Upper lobe of left lung (tissue), 4 donors: ENCODE data around the gene DMRTA1.

Source experiments
- POLR2A ChIP-seq, 4 donors: fragments of 450-650 bp; IDR thresholded peaks; one replicate each; pipeline ENCODE4 v1.5.1; 2016 to 2017; ENCODE audit warnings: antibody characterized with exemption in 4 of 4, mild to moderate bottlenecking in 2 of 4
- TF ChIP-seq, protein P1 (sequence below), 6 experiments: fragments of 450-650 bp in 4 of 6; fragments of 200-600 bp in 2 of 6; sonication (generic) in 2 of 6; IDR thresholded peaks; one replicate each; pipeline ENCODE4 v1.5.1; 2016 to 2019; ENCODE audit warnings: antibody characterized with exemption in 6 of 6

DNA sequence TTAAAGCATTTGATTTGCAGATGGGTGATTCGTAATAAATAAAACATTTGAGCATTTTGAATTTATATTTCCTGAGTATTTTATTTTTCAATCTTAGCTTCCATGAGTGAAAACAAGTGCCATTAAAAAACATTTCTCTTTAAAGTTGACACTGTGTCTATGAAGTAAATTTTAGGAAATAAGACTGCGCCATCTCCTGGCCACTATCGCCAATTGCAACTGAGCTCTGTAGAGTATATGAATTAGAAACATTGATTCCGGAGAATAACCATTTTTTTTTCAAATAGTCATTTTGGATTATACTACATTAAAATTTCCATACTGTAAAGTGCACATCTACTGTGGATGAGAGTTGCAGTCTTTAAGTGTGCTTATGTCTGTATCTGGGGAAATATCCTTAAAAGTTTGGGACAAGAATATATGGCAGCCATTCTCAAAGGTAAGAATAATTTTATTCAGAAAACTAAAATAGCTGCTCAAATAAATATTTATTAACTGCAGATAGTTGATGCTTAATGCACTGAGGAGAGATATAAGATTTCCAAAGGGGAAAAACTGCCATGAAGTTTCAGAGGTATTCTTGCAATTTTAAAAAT, 5.9 kb downstream of the DMRTA1 start:
- TF ChIP-seq POLR2A (IDR thresholded peaks at IDR 0.05): no peak
- TF ChIP-seq, protein P1, sequence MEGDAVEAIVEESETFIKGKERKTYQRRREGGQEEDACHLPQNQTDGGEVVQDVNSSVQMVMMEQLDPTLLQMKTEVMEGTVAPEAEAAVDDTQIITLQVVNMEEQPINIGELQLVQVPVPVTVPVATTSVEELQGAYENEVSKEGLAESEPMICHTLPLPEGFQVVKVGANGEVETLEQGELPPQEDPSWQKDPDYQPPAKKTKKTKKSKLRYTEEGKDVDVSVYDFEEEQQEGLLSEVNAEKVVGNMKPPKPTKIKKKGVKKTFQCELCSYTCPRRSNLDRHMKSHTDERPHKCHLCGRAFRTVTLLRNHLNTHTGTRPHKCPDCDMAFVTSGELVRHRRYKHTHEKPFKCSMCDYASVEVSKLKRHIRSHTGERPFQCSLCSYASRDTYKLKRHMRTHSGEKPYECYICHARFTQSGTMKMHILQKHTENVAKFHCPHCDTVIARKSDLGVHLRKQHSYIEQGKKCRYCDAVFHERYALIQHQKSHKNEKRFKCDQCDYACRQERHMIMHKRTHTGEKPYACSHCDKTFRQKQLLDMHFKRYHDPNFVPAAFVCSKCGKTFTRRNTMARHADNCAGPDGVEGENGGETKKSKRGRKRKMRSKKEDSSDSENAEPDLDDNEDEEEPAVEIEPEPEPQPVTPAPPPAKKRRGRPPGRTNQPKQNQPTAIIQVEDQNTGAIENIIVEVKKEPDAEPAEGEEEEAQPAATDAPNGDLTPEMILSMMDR (IDR thresholded peaks at IDR 0.05): peak; percentile 39 to 73 (median 69)
